ENCODE results near the gene SLIT3. TPM values are rescaled to one million over a fixed set of nuclear protein-coding genes. Genes with fewer than 3 reads are reported as not detected.

The SLIT3 gene
- total and polyA plus RNA-seq, 2 donors (not counting 3 experiments of a cell fraction or from before 2014, with no cell fraction given), result 0.90 to 1.0 TPM

- no peaks in the 10 kb centered on the region for H3K4me1 ChIP-seq (ENCODE audit: control insufficient read depth, extremely low read depth, insufficient read depth, low read length)
- no peak overlapping the region for H3K4me2 ChIP-seq (ENCODE audit: insufficient read depth, low read length)
- H3K36me3 ChIP-seq (ENCODE audit: control insufficient read depth in 2 of 2, extremely low read depth in 1 of 2, insufficient read depth in 2 of 2, low read length in 2 of 2), result no peaks in the 10 kb centered on the region
- FAIRE-seq (no peak), DNase-seq (ENCODE audit: low read depth, low spot score) (no peak)
- H3K4me3 ChIP-seq (replicated peaks in 1 of 3; ENCODE audit: insufficient read depth in 1 of 3, low read depth in 1 of 3, low read length in 3 of 3), result no peak overlapping the region
- dilution Hi-C loops (cut with MboI; ENCODE audit: extremely low pct_ligation_motif_present, low sequenced_read_pairs), result no loop called here
- H2AFZ ChIP-seq (ENCODE audit: low read depth, low read length), result no peak overlapping the region
- TF ChIP-seq FOS (IDR thresholded peaks at IDR 0.05; ENCODE audit: borderline replicate concordance, insufficient read depth, low read length), result no peak
- TF ChIP-seq GATA2 (IDR thresholded peaks at IDR 0.05; ENCODE audit: insufficient read depth, insufficient read length, low read depth, low read length), result no peak
- no peak for TF ChIP-seq POLR2AphosphoS5 (IDR thresholded peaks at IDR 0.05; ENCODE audit: insufficient read depth, low read depth, low read length)
- TF ChIP-seq, protein P1, sequence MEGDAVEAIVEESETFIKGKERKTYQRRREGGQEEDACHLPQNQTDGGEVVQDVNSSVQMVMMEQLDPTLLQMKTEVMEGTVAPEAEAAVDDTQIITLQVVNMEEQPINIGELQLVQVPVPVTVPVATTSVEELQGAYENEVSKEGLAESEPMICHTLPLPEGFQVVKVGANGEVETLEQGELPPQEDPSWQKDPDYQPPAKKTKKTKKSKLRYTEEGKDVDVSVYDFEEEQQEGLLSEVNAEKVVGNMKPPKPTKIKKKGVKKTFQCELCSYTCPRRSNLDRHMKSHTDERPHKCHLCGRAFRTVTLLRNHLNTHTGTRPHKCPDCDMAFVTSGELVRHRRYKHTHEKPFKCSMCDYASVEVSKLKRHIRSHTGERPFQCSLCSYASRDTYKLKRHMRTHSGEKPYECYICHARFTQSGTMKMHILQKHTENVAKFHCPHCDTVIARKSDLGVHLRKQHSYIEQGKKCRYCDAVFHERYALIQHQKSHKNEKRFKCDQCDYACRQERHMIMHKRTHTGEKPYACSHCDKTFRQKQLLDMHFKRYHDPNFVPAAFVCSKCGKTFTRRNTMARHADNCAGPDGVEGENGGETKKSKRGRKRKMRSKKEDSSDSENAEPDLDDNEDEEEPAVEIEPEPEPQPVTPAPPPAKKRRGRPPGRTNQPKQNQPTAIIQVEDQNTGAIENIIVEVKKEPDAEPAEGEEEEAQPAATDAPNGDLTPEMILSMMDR (IDR thresholded peaks at IDR 0.05; ENCODE audit: extremely low read depth in 1 of 2, insufficient read depth in 1 of 2, low read depth in 1 of 2, low read length in 2 of 2), result no peak
- TF ChIP-seq JUN (IDR thresholded peaks at IDR 0.05; ENCODE audit: borderline replicate concordance, insufficient read depth, insufficient read length, low read depth), result no peak
- no peak for TF ChIP-seq MAX (IDR thresholded peaks at IDR 0.05; ENCODE audit: insufficient read depth, insufficient read length)
- POLR2A ChIA-PET, result no interaction called here
- BruUV-seq (replicated peaks), result no TSS peak
- no peak overlapping the region for H3K9ac ChIP-seq (replicated peaks; ENCODE audit: extremely low read depth, insufficient read depth, low read length)
- H3K9me3 ChIP-seq (replicated peaks; ENCODE audit: control insufficient read depth, insufficient read depth, low read length), result no peaks in the 10 kb centered on the region
- no peaks in the 10 kb centered on the region for H4K20me1 ChIP-seq (replicated peaks; ENCODE audit: control insufficient read depth, extremely low read depth, insufficient read depth, low read length)
- CTCF ChIA-PET, result no interaction called here
- no peaks in the 10 kb centered on the region for H3K9me1 ChIP-seq (replicated peaks; ENCODE audit: control insufficient read depth, extremely low read depth, insufficient read depth, low read length)
- intact Hi-C loops (cut with micrococcal nuclease), result no loop called here
- no peak overlapping the region for H3K27ac ChIP-seq (ENCODE audit: insufficient read depth, low read depth, low read length)
- no peaks in the 10 kb centered on the region for H3K79me2 ChIP-seq (ENCODE audit: control insufficient read depth, insufficient read depth, low read length)
- no peaks in the 10 kb centered on the region for H3K27me3 ChIP-seq (ENCODE audit: control insufficient read depth in 2 of 2, insufficient read depth in 2 of 2, low read length in 2 of 2)
These were observed 688.8 kb downstream of the SLIT3 start for GRCh38 chr5:168612123-168612522.

MicroRNAs within 50 kb of the gene (microRNA counts, 767-probe panel; counts per million panel counts)
- 723 counts per million, percentile 96 among the panel's probes with 10 or more counts for microRNA hsa-miR-585

Small RNA genes lying within 50 kb of the gene (microRNA-seq; reads per million reads assigned to microRNA genes)
- gene MIR218-2 (ENCODE audit: borderline number of aligned reads, borderline replicate concordance), result not detected
- not detected for gene MIR585 (ENCODE audit: borderline number of aligned reads, borderline replicate concordance)

Small RNA genes lying within 50 kb of the gene (small RNA-seq; reads per million reads assigned to genes)
- gene MIR218-2 (ENCODE audit: insufficient read depth, insufficient read length, low read depth, low replicate concordance) (not detected), gene MIR585 (ENCODE audit: insufficient read depth, insufficient read length, low read depth, low replicate concordance) (not detected), gene RF00019 (ENCODE audit: insufficient read depth, insufficient read length, low read depth, low replicate concordance) (not detected)
